HEK293 (cell line): ENCODE results near the gene CD47.

Experiments
- CTCF ChIA-PET: fragments of 350-600 bp; formaldehyde crosslinking; extraction: SDS; loops from one replicate; lab custom pipeline; 2021; ENCODE audit warnings: antibody characterized with exemption; lab: Yijun Ruan, JAX
- POLR2A ChIA-PET: fragments of 300-600 bp; formaldehyde crosslinking; extraction: SDS; loops from one replicate; lab custom pipeline; 2020; ENCODE audit warnings: antibody characterized with exemption, inconsistent platforms; lab: Yijun Ruan, JAX
- H3K27ac ChIP-seq: fragments of 200-500 bp; sonication (Bioruptor generic); 2 replicates; pipeline ENCODE4 v1.5.1; 2014; ENCODE audit warnings: low read depth, low read length, control low read depth, inconsistent platforms; ENCODE audit errors: extremely low read depth
- H3K36me3 ChIP-seq, 2 experiments: fragments of 200-500 bp in 1 of 2; sonication (Bioruptor generic) in 1 of 2; 1 replicate in 1 of 2; 2 replicates in 1 of 2; pipeline ENCODE4 v1.5.1; 2014 to 2017; ENCODE audit warnings: inconsistent platforms in 2 of 2, low read length in 2 of 2; ENCODE audit not compliant: control insufficient read depth in 2 of 2, insufficient read depth in 1 of 2
- H3K4me1 ChIP-seq: fragments of 200-500 bp; sonication (Bioruptor generic); 2 replicates; pipeline ENCODE4 v1.5.1; 2014; ENCODE audit warnings: mild to moderate bottlenecking, low read length, inconsistent platforms; ENCODE audit not compliant: control insufficient read depth, insufficient read depth
- H3K4me3 ChIP-seq: 2 replicates; pipeline ENCODE4 v1.5.1; 2011; ENCODE audit warnings: low read depth, mild to moderate bottlenecking, control low read depth, low read length, moderate library complexity
- H3K9me3 ChIP-seq: fragments of 200-500 bp; sonication (Bioruptor generic); 2 replicates; pipeline ENCODE4 v1.5.1; 2014; ENCODE audit warnings: low read depth, low read length, inconsistent platforms; ENCODE audit not compliant: control insufficient read depth, insufficient read depth
- MYNN ChIP-seq: fragments of 450-650 bp; formaldehyde crosslinking; IDR thresholded peaks from 2 replicates; pipeline ENCODE4 v1.5.1; 2016; ENCODE audit warnings: missing biosample characterization, missing genetic modification characterization, borderline replicate concordance
- OSR2 ChIP-seq: fragments of 450-650 bp; formaldehyde crosslinking; IDR thresholded peaks from 2 replicates; pipeline ENCODE4 v1.5.1; 2016; ENCODE audit warnings: missing biosample characterization, missing genetic modification characterization
- TCF7L2 ChIP-seq: IDR thresholded peaks from 2 replicates; pipeline ENCODE4 v1.6.1; 2011; ENCODE audit warnings: low read depth, mild to moderate bottlenecking, inconsistent platforms, low read length, moderate library complexity, borderline replicate concordance
- YY1 ChIP-seq: fragments of 450-650 bp; formaldehyde crosslinking; IDR thresholded peaks from 2 replicates; pipeline ENCODE4 v1.5.1; 2018; ENCODE audit warnings: missing biosample characterization, missing genetic modification characterization
- ZNF121 ChIP-seq: fragments of 450-650 bp; formaldehyde crosslinking; IDR thresholded peaks from 2 replicates; pipeline ENCODE4 v1.5.1; 2016; ENCODE audit warnings: missing biosample characterization, missing genetic modification characterization
- ZNF146 ChIP-seq: fragments of 450-650 bp; formaldehyde crosslinking; IDR thresholded peaks from 2 replicates; pipeline ENCODE4 v1.5.1; 2016; ENCODE audit warnings: missing biosample characterization, missing genetic modification characterization
- ZNF157 ChIP-seq: fragments of 450-650 bp; formaldehyde crosslinking; IDR thresholded peaks from 2 replicates; pipeline ENCODE4 v1.5.1; 2016; ENCODE audit warnings: missing biosample characterization, missing genetic modification characterization
- ZNF292 ChIP-seq: fragments of 450-650 bp; formaldehyde crosslinking; IDR thresholded peaks from 2 replicates; pipeline ENCODE4 v1.5.1; 2016; ENCODE audit warnings: low read depth, missing biosample characterization, missing genetic modification characterization, borderline replicate concordance
- ZNF391 ChIP-seq: fragments of 450-650 bp; formaldehyde crosslinking; IDR thresholded peaks from 2 replicates; pipeline ENCODE4 v1.5.1; 2016; ENCODE audit warnings: low read depth, missing biosample characterization, missing genetic modification characterization, borderline replicate concordance
- ZNF416 ChIP-seq: fragments of 450-650 bp; formaldehyde crosslinking; IDR thresholded peaks from 2 replicates; pipeline ENCODE4 v1.5.1; 2016; ENCODE audit warnings: missing biosample characterization, missing genetic modification characterization
- ZNF501 ChIP-seq: fragments of 450-650 bp; formaldehyde crosslinking; IDR thresholded peaks from 2 replicates; pipeline ENCODE4 v1.5.1; 2016; ENCODE audit warnings: missing biosample characterization, missing genetic modification characterization
- ZNF555 ChIP-seq: fragments of 450-650 bp; formaldehyde crosslinking; conservative IDR thresholded peaks from 2 replicates; pipeline ENCODE4 v1.5.1; 2017; ENCODE audit warnings: missing biosample characterization, mild to moderate bottlenecking, missing genetic modification characterization, inconsistent platforms
- ZNF830 ChIP-seq: fragments of 450-650 bp; IDR thresholded peaks from 2 replicates; pipeline ENCODE4 v1.5.0; 2018; ENCODE audit warnings: missing biosample characterization, missing genetic modification characterization, low read depth, mild to moderate bottlenecking, moderate library complexity
- ZNF837 ChIP-seq: fragments of 450-650 bp; formaldehyde crosslinking; IDR thresholded peaks from 2 replicates; pipeline ENCODE4 v1.5.1; 2016; ENCODE audit warnings: missing biosample characterization, missing genetic modification characterization
- ZXDB ChIP-seq: fragments of 450-650 bp; formaldehyde crosslinking; IDR thresholded peaks from 2 replicates; pipeline ENCODE4 v1.5.1; 2016; ENCODE audit warnings: missing biosample characterization, missing genetic modification characterization
- TF ChIP-seq, protein P1 (sequence below): fragments of 450-650 bp; formaldehyde crosslinking; IDR thresholded peaks from 2 replicates; pipeline ENCODE4 v1.5.1; 2016; ENCODE audit warnings: missing biosample characterization, missing genetic modification characterization
- TF ChIP-seq, protein P2 (sequence below): fragments of 450-650 bp; formaldehyde crosslinking; IDR thresholded peaks from 2 replicates; pipeline ENCODE4 v1.5.1; 2016; ENCODE audit warnings: missing biosample characterization, missing genetic modification characterization, low read depth
- TF ChIP-seq, protein P3 (sequence below): fragments of 450-650 bp; formaldehyde crosslinking; IDR thresholded peaks from 2 replicates; pipeline ENCODE4 v1.5.1; 2016; ENCODE audit warnings: missing biosample characterization, missing genetic modification characterization
- TF ChIP-seq, protein P4 (sequence below): fragments of 450-650 bp; formaldehyde crosslinking; IDR thresholded peaks from 2 replicates; pipeline ENCODE4 v1.5.1; 2017; ENCODE audit warnings: missing biosample characterization, missing genetic modification characterization

CD47 gene

DNA sequence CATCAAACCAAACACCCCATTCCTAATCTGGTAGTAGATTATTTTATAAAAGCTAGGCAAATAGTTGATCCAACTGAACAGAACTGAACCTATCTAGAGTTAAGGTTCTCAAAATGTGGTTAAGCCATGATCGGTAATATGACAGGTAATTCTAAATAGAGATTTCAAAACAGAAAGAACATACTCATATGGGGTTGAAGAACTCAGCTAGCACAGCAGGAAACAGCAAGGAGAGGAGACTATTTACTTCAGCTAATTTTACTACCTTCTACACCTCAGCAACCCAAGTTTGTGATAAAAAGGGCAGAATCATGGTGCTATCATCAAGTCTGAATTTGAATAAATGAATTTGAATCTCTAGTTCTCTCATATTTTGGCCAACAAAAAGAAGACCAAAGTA lies 11.8 kb downstream of the CD47 start:
- Histone ChIP-seq H3K9me3 (no peaks in the 10 kb centered on the region), H3K4me3 (no peak overlapping the region), H3K27ac (no peak overlapping the region), H3K4me1 (no peaks in the 10 kb centered on the region), H3K36me3 (no peaks in the 10 kb centered on the region)
- ChIA-PET CTCF (no interaction called here), POLR2A (no interaction called here)
- no peak for TF ChIP-seq ZNF157 (tag by site-specific recombination)
- no peak for TF ChIP-seq ZNF121
- TF ChIP-seq ZNF837 (tag by site-specific recombination), result no peak
- TF ChIP-seq ZNF146 (tag by site-specific recombination), result no peak
- TF ChIP-seq YY1 (tag by site-specific recombination), result no peak
- TF ChIP-seq, protein P1, sequence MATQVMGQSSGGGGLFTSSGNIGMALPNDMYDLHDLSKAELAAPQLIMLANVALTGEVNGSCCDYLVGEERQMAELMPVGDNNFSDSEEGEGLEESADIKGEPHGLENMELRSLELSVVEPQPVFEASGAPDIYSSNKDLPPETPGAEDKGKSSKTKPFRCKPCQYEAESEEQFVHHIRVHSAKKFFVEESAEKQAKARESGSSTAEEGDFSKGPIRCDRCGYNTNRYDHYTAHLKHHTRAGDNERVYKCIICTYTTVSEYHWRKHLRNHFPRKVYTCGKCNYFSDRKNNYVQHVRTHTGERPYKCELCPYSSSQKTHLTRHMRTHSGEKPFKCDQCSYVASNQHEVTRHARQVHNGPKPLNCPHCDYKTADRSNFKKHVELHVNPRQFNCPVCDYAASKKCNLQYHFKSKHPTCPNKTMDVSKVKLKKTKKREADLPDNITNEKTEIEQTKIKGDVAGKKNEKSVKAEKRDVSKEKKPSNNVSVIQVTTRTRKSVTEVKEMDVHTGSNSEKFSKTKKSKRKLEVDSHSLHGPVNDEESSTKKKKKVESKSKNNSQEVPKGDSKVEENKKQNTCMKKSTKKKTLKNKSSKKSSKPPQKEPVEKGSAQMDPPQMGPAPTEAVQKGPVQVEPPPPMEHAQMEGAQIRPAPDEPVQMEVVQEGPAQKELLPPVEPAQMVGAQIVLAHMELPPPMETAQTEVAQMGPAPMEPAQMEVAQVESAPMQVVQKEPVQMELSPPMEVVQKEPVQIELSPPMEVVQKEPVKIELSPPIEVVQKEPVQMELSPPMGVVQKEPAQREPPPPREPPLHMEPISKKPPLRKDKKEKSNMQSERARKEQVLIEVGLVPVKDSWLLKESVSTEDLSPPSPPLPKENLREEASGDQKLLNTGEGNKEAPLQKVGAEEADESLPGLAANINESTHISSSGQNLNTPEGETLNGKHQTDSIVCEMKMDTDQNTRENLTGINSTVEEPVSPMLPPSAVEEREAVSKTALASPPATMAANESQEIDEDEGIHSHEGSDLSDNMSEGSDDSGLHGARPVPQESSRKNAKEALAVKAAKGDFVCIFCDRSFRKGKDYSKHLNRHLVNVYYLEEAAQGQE (tag by site-specific recombination), result no peak
- no peak for TF ChIP-seq ZXDB (tag by site-specific recombination)
- TF ChIP-seq, protein P2, sequence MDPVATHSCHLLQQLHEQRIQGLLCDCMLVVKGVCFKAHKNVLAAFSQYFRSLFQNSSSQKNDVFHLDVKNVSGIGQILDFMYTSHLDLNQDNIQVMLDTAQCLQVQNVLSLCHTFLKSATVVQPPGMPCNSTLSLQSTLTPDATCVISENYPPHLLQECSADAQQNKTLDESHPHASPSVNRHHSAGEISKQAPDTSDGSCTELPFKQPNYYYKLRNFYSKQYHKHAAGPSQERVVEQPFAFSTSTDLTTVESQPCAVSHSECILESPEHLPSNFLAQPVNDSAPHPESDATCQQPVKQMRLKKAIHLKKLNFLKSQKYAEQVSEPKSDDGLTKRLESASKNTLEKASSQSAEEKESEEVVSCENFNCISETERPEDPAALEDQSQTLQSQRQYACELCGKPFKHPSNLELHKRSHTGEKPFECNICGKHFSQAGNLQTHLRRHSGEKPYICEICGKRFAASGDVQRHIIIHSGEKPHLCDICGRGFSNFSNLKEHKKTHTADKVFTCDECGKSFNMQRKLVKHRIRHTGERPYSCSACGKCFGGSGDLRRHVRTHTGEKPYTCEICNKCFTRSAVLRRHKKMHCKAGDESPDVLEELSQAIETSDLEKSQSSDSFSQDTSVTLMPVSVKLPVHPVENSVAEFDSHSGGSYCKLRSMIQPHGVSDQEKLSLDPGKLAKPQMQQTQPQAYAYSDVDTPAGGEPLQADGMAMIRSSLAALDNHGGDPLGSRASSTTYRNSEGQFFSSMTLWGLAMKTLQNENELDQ (tag by site-specific recombination), result no peak
- TF ChIP-seq ZNF391 (tag by site-specific recombination), result no peak
- no peak for TF ChIP-seq ZNF501 (tag by site-specific recombination)
- no peak for TF ChIP-seq OSR2 (tag by site-specific recombination)
- no peak for TF ChIP-seq ZNF416 (tag by site-specific recombination)
- TF ChIP-seq, protein P3, sequence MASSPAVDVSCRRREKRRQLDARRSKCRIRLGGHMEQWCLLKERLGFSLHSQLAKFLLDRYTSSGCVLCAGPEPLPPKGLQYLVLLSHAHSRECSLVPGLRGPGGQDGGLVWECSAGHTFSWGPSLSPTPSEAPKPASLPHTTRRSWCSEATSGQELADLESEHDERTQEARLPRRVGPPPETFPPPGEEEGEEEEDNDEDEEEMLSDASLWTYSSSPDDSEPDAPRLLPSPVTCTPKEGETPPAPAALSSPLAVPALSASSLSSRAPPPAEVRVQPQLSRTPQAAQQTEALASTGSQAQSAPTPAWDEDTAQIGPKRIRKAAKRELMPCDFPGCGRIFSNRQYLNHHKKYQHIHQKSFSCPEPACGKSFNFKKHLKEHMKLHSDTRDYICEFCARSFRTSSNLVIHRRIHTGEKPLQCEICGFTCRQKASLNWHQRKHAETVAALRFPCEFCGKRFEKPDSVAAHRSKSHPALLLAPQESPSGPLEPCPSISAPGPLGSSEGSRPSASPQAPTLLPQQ (tag by site-specific recombination), result no peak
- no peak for TF ChIP-seq ZNF555 (tag by site-specific recombination)
- no peak for TF ChIP-seq TCF7L2
- TF ChIP-seq, protein P4, sequence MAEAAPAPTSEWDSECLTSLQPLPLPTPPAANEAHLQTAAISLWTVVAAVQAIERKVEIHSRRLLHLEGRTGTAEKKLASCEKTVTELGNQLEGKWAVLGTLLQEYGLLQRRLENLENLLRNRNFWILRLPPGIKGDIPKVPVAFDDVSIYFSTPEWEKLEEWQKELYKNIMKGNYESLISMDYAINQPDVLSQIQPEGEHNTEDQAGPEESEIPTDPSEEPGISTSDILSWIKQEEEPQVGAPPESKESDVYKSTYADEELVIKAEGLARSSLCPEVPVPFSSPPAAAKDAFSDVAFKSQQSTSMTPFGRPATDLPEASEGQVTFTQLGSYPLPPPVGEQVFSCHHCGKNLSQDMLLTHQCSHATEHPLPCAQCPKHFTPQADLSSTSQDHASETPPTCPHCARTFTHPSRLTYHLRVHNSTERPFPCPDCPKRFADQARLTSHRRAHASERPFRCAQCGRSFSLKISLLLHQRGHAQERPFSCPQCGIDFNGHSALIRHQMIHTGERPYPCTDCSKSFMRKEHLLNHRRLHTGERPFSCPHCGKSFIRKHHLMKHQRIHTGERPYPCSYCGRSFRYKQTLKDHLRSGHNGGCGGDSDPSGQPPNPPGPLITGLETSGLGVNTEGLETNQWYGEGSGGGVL, result no peak
- TF ChIP-seq ZNF292 (tag by site-specific recombination), result no peak
- no peak for TF ChIP-seq MYNN (tag by site-specific recombination)
- no peak for TF ChIP-seq ZNF830 (tag by site-specific recombination)
